Loucy (cell line): Measurements from ENCODE around the gene IGF2BP1.

Experiments used
- H2AFZ ChIP-seq: fragments of 200-600 bp; sonication (generic); 2 replicates; pipeline ENCODE4 v1.6.0; 2016; ENCODE audit warnings: antibody characterized with exemption, mild to moderate bottlenecking, low read length, moderate library complexity
- H3F3A ChIP-seq: fragments of 200-600 bp; 2 replicates; pipeline ENCODE4 v1.6.0; 2016; ENCODE audit warnings: antibody characterized with exemption, low read depth, mild to moderate bottlenecking
- H3K27me3 ChIP-seq: fragments of 200-600 bp; sonication (generic); 2 replicates; pipeline ENCODE4 v1.6.1; 2014; ENCODE audit warnings: low read length, mild to moderate bottlenecking; ENCODE audit not compliant: insufficient read depth, poor library complexity, severe bottlenecking
- H3K36me3 ChIP-seq: fragments of 200-600 bp; sonication (generic); 2 replicates; pipeline ENCODE4 v1.6.1; 2016; ENCODE audit warnings: low read length; ENCODE audit not compliant: insufficient read depth
- H3K4me1 ChIP-seq: fragments of 200-600 bp; sonication (generic); 2 replicates; pipeline ENCODE4 v1.5.1; 2014; ENCODE audit warnings: low read length, mild to moderate bottlenecking; ENCODE audit not compliant: insufficient read depth, poor library complexity, severe bottlenecking
- H3K4me2 ChIP-seq: fragments of 200-600 bp; sonication (generic); 2 replicates; pipeline ENCODE4 v1.6.0; 2014; ENCODE audit warnings: antibody characterized with exemption, low read length, low read depth, mild to moderate bottlenecking; ENCODE audit not compliant: poor library complexity, severe bottlenecking
- H3K4me3 ChIP-seq: fragments of 200-600 bp; sonication (generic); 2 replicates; pipeline ENCODE4 v1.5.1; 2014; ENCODE audit warnings: low read length, mild to moderate bottlenecking, mixed read lengths; ENCODE audit not compliant: poor library complexity, severe bottlenecking
- H3K79me2 ChIP-seq: fragments of 200-600 bp; sonication (generic); 2 replicates; pipeline ENCODE4 v1.6.1; 2014; ENCODE audit warnings: low read length; ENCODE audit not compliant: insufficient read depth
- H3K9ac ChIP-seq: fragments of 200-600 bp; sonication (generic); 2 replicates; pipeline ENCODE4 v1.6.0; 2014; ENCODE audit warnings: mild to moderate bottlenecking, low read depth, low read length, moderate library complexity; ENCODE audit not compliant: poor library complexity, severe bottlenecking
- H3K9me2 ChIP-seq: fragments of 200-600 bp; sonication (generic); replicated peaks from 2 replicates; pipeline ENCODE4 v1.6.1; 2016; ENCODE audit warnings: low read depth, low read length, mixed read lengths
- H3K9me3 ChIP-seq: fragments of 200-600 bp; sonication (generic); 2 replicates; pipeline ENCODE4 v1.6.1; 2014; ENCODE audit warnings: mild to moderate bottlenecking, antibody characterized with exemption, low read length, low read depth; ENCODE audit not compliant: insufficient read depth
- H4K20me1 ChIP-seq: fragments of 200-600 bp; sonication (generic); 2 replicates; pipeline ENCODE4 v1.6.0; 2014; ENCODE audit warnings: antibody characterized with exemption, low read length, mild to moderate bottlenecking; ENCODE audit not compliant: insufficient read depth, poor library complexity, severe bottlenecking
- EZH2phosphoT487 ChIP-seq: fragments of 200-600 bp; IDR thresholded peaks from 2 replicates; pipeline ENCODE4 v1.6.1; 2018; ENCODE audit warnings: antibody characterized with exemption, mild to moderate bottlenecking, moderate library complexity, borderline replicate concordance
- TF ChIP-seq, protein P1 (sequence below): fragments of 200-600 bp; sonication (generic); conservative IDR thresholded peaks from 2 replicates; pipeline ENCODE4 v1.5.1; 2014; ENCODE audit warnings: mild to moderate bottlenecking, antibody characterized with exemption, low read length

The IGF2BP1 gene

DNA sequence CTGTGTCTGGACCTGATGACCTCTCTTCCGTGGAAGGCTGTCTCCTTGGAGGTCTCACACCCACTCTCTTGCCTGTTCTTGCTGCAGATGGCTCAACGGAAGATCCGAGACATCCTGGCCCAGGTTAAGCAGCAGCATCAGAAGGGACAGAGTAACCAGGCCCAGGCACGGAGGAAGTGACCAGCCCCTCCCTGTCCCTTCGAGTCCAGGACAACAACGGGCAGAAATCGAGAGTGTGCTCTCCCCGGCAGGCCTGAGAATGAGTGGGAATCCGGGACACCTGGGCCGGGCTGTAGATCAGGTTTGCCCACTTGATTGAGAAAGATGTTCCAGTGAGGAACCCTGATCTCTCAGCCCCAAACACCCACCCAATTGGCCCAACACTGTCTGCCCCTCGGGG is 52.1 kb downstream of the IGF2BP1 start:
- Histone ChIP-seq H3K79me2 (no peaks in the 10 kb centered on the region), H3K4me3 (no peak overlapping the region), H2AFZ (no peak overlapping the region), H3K9ac (no peak overlapping the region), H4K20me1 (no peaks in the 10 kb centered on the region), H3K9me2 (no peaks in the 10 kb centered on the region), H3K9me3 (no peaks in the 10 kb centered on the region), H3K36me3 (no peaks in the 10 kb centered on the region), H3K27me3 (no peaks in the 10 kb centered on the region), H3K4me1 (no peaks in the 10 kb centered on the region), H3F3A (no peaks in the 10 kb centered on the region), H3K4me2 (no peak overlapping the region)
- TF ChIP-seq, protein P1, sequence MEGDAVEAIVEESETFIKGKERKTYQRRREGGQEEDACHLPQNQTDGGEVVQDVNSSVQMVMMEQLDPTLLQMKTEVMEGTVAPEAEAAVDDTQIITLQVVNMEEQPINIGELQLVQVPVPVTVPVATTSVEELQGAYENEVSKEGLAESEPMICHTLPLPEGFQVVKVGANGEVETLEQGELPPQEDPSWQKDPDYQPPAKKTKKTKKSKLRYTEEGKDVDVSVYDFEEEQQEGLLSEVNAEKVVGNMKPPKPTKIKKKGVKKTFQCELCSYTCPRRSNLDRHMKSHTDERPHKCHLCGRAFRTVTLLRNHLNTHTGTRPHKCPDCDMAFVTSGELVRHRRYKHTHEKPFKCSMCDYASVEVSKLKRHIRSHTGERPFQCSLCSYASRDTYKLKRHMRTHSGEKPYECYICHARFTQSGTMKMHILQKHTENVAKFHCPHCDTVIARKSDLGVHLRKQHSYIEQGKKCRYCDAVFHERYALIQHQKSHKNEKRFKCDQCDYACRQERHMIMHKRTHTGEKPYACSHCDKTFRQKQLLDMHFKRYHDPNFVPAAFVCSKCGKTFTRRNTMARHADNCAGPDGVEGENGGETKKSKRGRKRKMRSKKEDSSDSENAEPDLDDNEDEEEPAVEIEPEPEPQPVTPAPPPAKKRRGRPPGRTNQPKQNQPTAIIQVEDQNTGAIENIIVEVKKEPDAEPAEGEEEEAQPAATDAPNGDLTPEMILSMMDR = no peak
- TF ChIP-seq EZH2phosphoT487 = no peak

- no peaks in the 10 kb centered on the region for H3F3A ChIP-seq
- no peak overlapping the region for H2AFZ ChIP-seq
- no peak overlapping the region for H3K4me3 ChIP-seq
- no peaks in the 10 kb centered on the region for H3K79me2 ChIP-seq
- H3K4me2 ChIP-seq = no peak overlapping the region
- H3K36me3 ChIP-seq = no peaks in the 10 kb centered on the region
- H3K9me2 ChIP-seq = no peaks in the 10 kb centered on the region
- H3K9ac ChIP-seq = no peak overlapping the region
- H3K27me3 ChIP-seq = no peaks in the 10 kb centered on the region
- H3K4me1 ChIP-seq = no peaks in the 10 kb centered on the region
- H3K9me3 ChIP-seq = no peaks in the 10 kb centered on the region
- H4K20me1 ChIP-seq = no peaks in the 10 kb centered on the region
- TF ChIP-seq EZH2phosphoT487 = no peak
- TF ChIP-seq, protein P1 = no peak
Measured at GRCh38 chr17:49050611-49051010, 53.4 kb downstream of the IGF2BP1 start.

DNA sequence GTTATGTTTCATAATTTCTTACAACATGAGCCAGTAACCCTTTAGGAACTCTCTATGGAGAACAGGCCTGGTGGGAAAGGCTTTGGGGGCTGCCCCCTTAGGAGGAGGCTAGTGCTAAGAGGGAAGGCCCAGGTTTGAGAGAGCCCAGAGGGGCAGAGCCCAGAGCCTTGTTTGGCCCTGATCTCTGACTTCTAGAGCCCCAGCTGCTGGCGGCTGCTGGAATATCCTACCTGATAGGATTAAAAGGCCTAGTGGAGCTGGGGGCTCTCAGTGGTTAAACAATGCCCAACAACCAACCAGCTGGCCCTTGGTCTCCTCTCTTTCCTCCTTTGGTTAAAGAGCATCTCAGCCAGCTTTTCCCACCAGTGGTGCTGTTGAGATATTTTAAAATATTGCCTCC is 54.1 kb downstream of the IGF2BP1 start:
- H3K9me3 ChIP-seq = no peaks in the 10 kb centered on the region
- H3K4me3 ChIP-seq = no peak overlapping the region
- H3K4me1 ChIP-seq = no peaks in the 10 kb centered on the region
- no peak overlapping the region for H3K9ac ChIP-seq
- H3K4me2 ChIP-seq = no peak overlapping the region
- H2AFZ ChIP-seq = no peak overlapping the region
- no peaks in the 10 kb centered on the region for H4K20me1 ChIP-seq
- H3K36me3 ChIP-seq = no peaks in the 10 kb centered on the region
- TF ChIP-seq, protein P1 = no peak
- TF ChIP-seq EZH2phosphoT487 = no peak
- H3F3A ChIP-seq = no peaks in the 10 kb centered on the region
- no peaks in the 10 kb centered on the region for H3K27me3 ChIP-seq
- no peaks in the 10 kb centered on the region for H3K9me2 ChIP-seq
- no peaks in the 10 kb centered on the region for H3K79me2 ChIP-seq
